Stromal cell of bone marrow (primary cell): ENCODE measurements around the gene MS4A8.

Experiments
- DNase-seq: peaks from one replicate; pipeline ENCODE4 v3.0.0-alpha.2; 2012; ENCODE audit warnings: low read depth

MS4A8 gene

GRCh38 chr11:60763692-60764369 lies 64.4 kb downstream of the MS4A8 start:
- no peak for DNase-seq

GRCh38 chr11:60764879-60765278 lies 65.5 kb downstream of the MS4A8 start:
- DNase-seq, result no peak

GRCh38 chr11:60765355-60765754 lies 65.9 kb downstream of the MS4A8 start:
- no peak for DNase-seq
